ENCODE data around the gene ANKFY1. TPM values are rescaled to one million over a fixed set of nuclear protein-coding genes. Genes with fewer than 3 reads are reported as not detected.

Gene ANKFY1
- total and polyA plus RNA-seq, 2 experiments from 2014 or later, result 20.1 to 24.2 TPM

- H3K4me1 ChIP-seq (ENCODE audit: insufficient read depth), result peaks cover 6% of the 10 kb centered on the region
- in situ Hi-C loops (cut with MboI), result no loop called here
- no peak overlapping the region for H2AFZ ChIP-seq
- no peak overlapping the region for H3K27ac ChIP-seq
- H4K20me1 ChIP-seq (ENCODE audit: insufficient read depth), result no peaks in the 10 kb centered on the region
- peaks cover 5% of the 10 kb centered on the region; the same call in 1 of the 2 replicates for H3F3A ChIP-seq (ENCODE audit: insufficient read depth)
- no peak overlapping the region for H3K4me2 ChIP-seq (ENCODE audit: unreplicated experiment)
- H3K36me3 ChIP-seq (ENCODE audit: low read depth), result no peaks in the 10 kb centered on the region
- H3K9ac ChIP-seq, result no peak overlapping the region
- H3K9me3 ChIP-seq (ENCODE audit: low read depth), result no peaks in the 10 kb centered on the region
- peaks cover 37% of the 10 kb centered on the region for H3K79me2 ChIP-seq (ENCODE audit: insufficient read depth)
- WGBS, 2 experiments (ENCODE audit: low coverage in 1 of 2, low lambda C conversion rate in 2 of 2, missing lambda C conversion rate in 2 of 2), result 84 to 88% methylated on average over 5 of the region's 5 CpGs
- H3K9me2 ChIP-seq (ENCODE audit: insufficient read depth), result no peaks in the 10 kb centered on the region
- no peak for DNase-seq
- no peak for TF ChIP-seq EZH2phosphoT487 (IDR thresholded peaks at IDR 0.05; ENCODE audit: insufficient read depth, low read depth)
- no peak for TF ChIP-seq EZH2 (IDR thresholded peaks at IDR 0.05; ENCODE audit: insufficient read depth, poor library complexity, severe bottlenecking)
- no peak overlapping the region for H3K4me3 ChIP-seq
- no peaks in the 10 kb centered on the region for H3K27me3 ChIP-seq (replicated peaks; ENCODE audit: insufficient read depth)
Observed at GRCh38 chr17:4146641-4147040, 117.1 kb downstream of the ANKFY1 start.

GRCh38 chr17:4144422-4144747 is 119.4 kb downstream of the ANKFY1 start:
- in situ Hi-C loops (cut with MboI), result no loop called here
- peak; percentile 39 for DNase-seq
- H3K36me3 ChIP-seq (ENCODE audit: low read depth), result no peaks in the 10 kb centered on the region
- H3K4me2 ChIP-seq (ENCODE audit: unreplicated experiment), result peak overlapping the region; percentile 78
- no peaks in the 10 kb centered on the region for H3K9me3 ChIP-seq (ENCODE audit: low read depth)
- H3K79me2 ChIP-seq (ENCODE audit: insufficient read depth), result peaks cover 59% of the 10 kb centered on the region
- H3F3A ChIP-seq (ENCODE audit: insufficient read depth), result peaks cover 5% of the 10 kb centered on the region; the same call in 1 of the 2 replicates
- H3K27ac ChIP-seq, result peak overlapping the region; percentile 99
- H3K27me3 ChIP-seq (replicated peaks; ENCODE audit: insufficient read depth), result no peaks in the 10 kb centered on the region
- no peaks in the 10 kb centered on the region for H4K20me1 ChIP-seq (ENCODE audit: insufficient read depth)
- peak overlapping the region; percentile 98 for H3K9ac ChIP-seq
- WGBS, 2 experiments (ENCODE audit: low coverage in 1 of 2, low lambda C conversion rate in 2 of 2, missing lambda C conversion rate in 2 of 2), result 78 to 83% methylated on average over 3 of the region's 3 CpGs
- H3K9me2 ChIP-seq (ENCODE audit: insufficient read depth), result no peaks in the 10 kb centered on the region
- peaks cover 13% of the 10 kb centered on the region for H3K4me1 ChIP-seq (ENCODE audit: insufficient read depth)
- peak overlapping the region; percentile 81 for H2AFZ ChIP-seq
- H3K4me3 ChIP-seq, result peak overlapping the region; percentile 89
- TF ChIP-seq EZH2phosphoT487 (IDR thresholded peaks at IDR 0.05; ENCODE audit: insufficient read depth, low read depth), result no peak
- no peak for TF ChIP-seq EZH2 (IDR thresholded peaks at IDR 0.05; ENCODE audit: insufficient read depth, poor library complexity, severe bottlenecking)

GRCh38 chr17:4143563-4144421 is 120.0 kb downstream of the ANKFY1 start:
- peak overlapping the region; percentile 89 for H3K4me3 ChIP-seq
- H2AFZ ChIP-seq, result peak overlapping the region; percentile 81
- no peaks in the 10 kb centered on the region for H4K20me1 ChIP-seq (ENCODE audit: insufficient read depth)
- peaks cover 65% of the 10 kb centered on the region for H3K79me2 ChIP-seq (ENCODE audit: insufficient read depth)
- peaks cover 13% of the 10 kb centered on the region for H3K4me1 ChIP-seq (ENCODE audit: insufficient read depth)
- H3K27me3 ChIP-seq (replicated peaks; ENCODE audit: insufficient read depth), result no peaks in the 10 kb centered on the region
- no peaks in the 10 kb centered on the region for H3K36me3 ChIP-seq (ENCODE audit: low read depth)
- H3K9me3 ChIP-seq (ENCODE audit: low read depth), result no peaks in the 10 kb centered on the region
- DNase-seq, result peak; percentile 96
- H3F3A ChIP-seq (ENCODE audit: insufficient read depth), result peaks cover 5% of the 10 kb centered on the region; the same call in 1 of the 2 replicates
- WGBS, 2 experiments (ENCODE audit: low coverage in 1 of 2, low lambda C conversion rate in 2 of 2, missing lambda C conversion rate in 2 of 2), result 2% methylated on average over 59 to 69 of the region's 69 CpGs
- in situ Hi-C loops (cut with MboI), result no loop called here
- H3K9me2 ChIP-seq (ENCODE audit: insufficient read depth), result no peaks in the 10 kb centered on the region
- H3K4me2 ChIP-seq (ENCODE audit: unreplicated experiment), result peak overlapping the region; percentile 78
- peak overlapping the region; percentile 98 for H3K9ac ChIP-seq
- H3K27ac ChIP-seq, result peak overlapping the region; percentile 99
- TF ChIP-seq EZH2phosphoT487 (IDR thresholded peaks at IDR 0.05; ENCODE audit: insufficient read depth, low read depth), result no peak
- TF ChIP-seq EZH2 (IDR thresholded peaks at IDR 0.05; ENCODE audit: insufficient read depth, poor library complexity, severe bottlenecking), result no peak

GRCh38 chr17:4142107-4142900 is 121.5 kb downstream of the ANKFY1 start:
- Histone ChIP-seq H3K9me2 (ENCODE audit: insufficient read depth) (no peaks in the 10 kb centered on the region), H3K4me1 (ENCODE audit: insufficient read depth) (peaks cover 26% of the 10 kb centered on the region), H3K79me2 (ENCODE audit: insufficient read depth) (peaks cover 80% of the 10 kb centered on the region), H3K27ac (peak overlapping the region; percentile 99), H3K4me3 (peak overlapping the region; percentile 89), H3K27me3 (replicated peaks; ENCODE audit: insufficient read depth) (no peaks in the 10 kb centered on the region), H3K9me3 (ENCODE audit: low read depth) (no peaks in the 10 kb centered on the region), H2AFZ (peak overlapping the region; percentile 79), H3K9ac (peak overlapping the region; percentile 98), H3K4me2 (ENCODE audit: unreplicated experiment) (peak overlapping the region; percentile 87), H4K20me1 (ENCODE audit: insufficient read depth) (0 out of 2 replicates have a peak, but pooled peaks cover 6% of the 10 kb centered on the region), H3K36me3 (ENCODE audit: low read depth) (no peaks in the 10 kb centered on the region), H3F3A (ENCODE audit: insufficient read depth) (peaks cover 11% of the 10 kb centered on the region)
- DNase-seq, result peak; percentile 78
- in situ Hi-C loops (cut with MboI), result no loop called here
- TF ChIP-seq EZH2phosphoT487 (IDR thresholded peaks at IDR 0.05; ENCODE audit: insufficient read depth, low read depth) (no peak), EZH2 (IDR thresholded peaks at IDR 0.05; ENCODE audit: insufficient read depth, poor library complexity, severe bottlenecking) (no peak)
- WGBS, 2 experiments (ENCODE audit: low coverage in 1 of 2, low lambda C conversion rate in 2 of 2, missing lambda C conversion rate in 2 of 2), result 3 to 4% methylated on average over 24 to 55 of the region's 56 CpGs
